Pancreas (tissue), 10 donors: ENCODE results near the gene TNS2. TPM values are rescaled to one million over a fixed set of nuclear protein-coding genes. Genes with fewer than 3 reads are reported as not detected.

ENCODE experiments used
- ATAC-seq, 4 donors: fragments of 200-7000 bp; cut with Tn5 transposase; one replicate each; pipeline versions ENCODE4 v1.8.0 to v1.9.1; 2020; ENCODE audit warnings: mild to moderate bottlenecking in 4 of 4, moderate library complexity in 4 of 4
- DNase-seq, 6 donors: peaks; one replicate each; pipeline ENCODE4 v3.0.0-alpha.2; 2020
- FAIRE-seq: peaks from 2 replicates; lab custom pipeline; 2012; peaks lifted over from hg19 to GRCh38; lab: Jason Lieb, UNC
- H3K27ac ChIP-seq, 4 donors: fragments of 200-600 bp; sonication (generic); 1 replicate in 3 of 4; 2 replicates in 1 of 4; pipeline versions ENCODE4 v1.5.0 to v1.8.0; 2020
- H3K27me3 ChIP-seq, 4 donors: fragments of 200-600 bp; one replicate each; pipeline ENCODE4 v1.8.0; 2021
- H3K36me3 ChIP-seq, 3 donors: fragments of 200-600 bp; sonication (generic) in 1 of 3; one replicate each; pipeline versions ENCODE4 v1.5.0 to v1.8.0; 2020 to 2021
- H3K4me1 ChIP-seq, 3 donors: fragments of 200-600 bp; one replicate each; pipeline ENCODE4 v1.8.0; 2021
- H3K4me3 ChIP-seq, 4 donors: fragments of 200-600 bp; sonication (generic) in 2 of 4; one replicate each; pipeline versions ENCODE4 v1.5.0 to v1.8.0; 2020 to 2021
- H3K9me3 ChIP-seq, 4 donors: fragments of 200-600 bp; one replicate each; pipeline ENCODE4 v1.8.0; 2021
- WGBS, 2 donors: extraction: QIAGEN DNeasy Blood & Tissue Kit; methylation state at CpG; one replicate each; pipeline ENCODE4 v1.1.7; 2013; 5-methylcytosine and 5-hydroxymethylcytosine counted together
- intact Hi-C, 3 donors: fragments of 100-400 bp; cut with DNase I; formaldehyde crosslinking; loops; one replicate each; pipeline versions ENCODE4 v1.11.1 to v1.14.2; 2022
- polyA plus RNA-seq, 2 donors: library from polyadenylated mRNA; stranded (reverse); fragments of 200-250 nt; gene quantifications; one replicate each; pipeline ENCODE4 v1.2.3, GENCODE V29; 2013
- total RNA-seq, 6 donors: library from RNA; stranded (reverse); fragmentation: NEBNext Ultra II Directional in 4 of 6; extraction: Animal tissue kit (Norgen Biotek cat#: 25700) in 4 of 6; gene quantifications; one replicate each; pipeline versions ENCODE4 v1.2.1 to v1.2.4, GENCODE V29; 2021 to 2023
- TF ChIP-seq, protein P1 (sequence below), 4 donors: fragments of 200-600 bp; sonication (generic) in 3 of 4; IDR thresholded peaks; one replicate each; pipeline versions ENCODE4 v1.5.0 to v1.8.0; 2021; ENCODE audit warnings: antibody characterized with exemption in 4 of 4
- donor health status: healthy with polysubstance abuse.
- donor health status: DM: no; HTN: no; CAD: no; lungs with moderate emphysema.
- donor health status: DM: no; HTN: no; CAD: no.
- donor health status: control.
- donor health status: control.
- donor health status: Bipolar disorder and iron deficiency.
- donor health status: DM: yes; HTN: yes; CAD: no.
- donor health status: DM: no; HTN: no; CAD: no.
- donor health status: DM: no; HTN: no; CAD: no.
- donor health status: DM: yes; HTN: yes; CAD: no.

TNS2 gene
- total and polyA plus RNA-seq, 8 donors, result 22.7 to 183 (median 37.2) TPM

- peak overlapping the region in 3 of 4 donors; percentile 29 to 66 (median 52) for H3K27ac ChIP-seq
- H3K4me3 ChIP-seq, result peak overlapping the region in 2 of 4 donors; percentile 54 to 55
- H3K9me3 ChIP-seq, result no peaks in the 10 kb centered on the region
- TF ChIP-seq, protein P1, sequence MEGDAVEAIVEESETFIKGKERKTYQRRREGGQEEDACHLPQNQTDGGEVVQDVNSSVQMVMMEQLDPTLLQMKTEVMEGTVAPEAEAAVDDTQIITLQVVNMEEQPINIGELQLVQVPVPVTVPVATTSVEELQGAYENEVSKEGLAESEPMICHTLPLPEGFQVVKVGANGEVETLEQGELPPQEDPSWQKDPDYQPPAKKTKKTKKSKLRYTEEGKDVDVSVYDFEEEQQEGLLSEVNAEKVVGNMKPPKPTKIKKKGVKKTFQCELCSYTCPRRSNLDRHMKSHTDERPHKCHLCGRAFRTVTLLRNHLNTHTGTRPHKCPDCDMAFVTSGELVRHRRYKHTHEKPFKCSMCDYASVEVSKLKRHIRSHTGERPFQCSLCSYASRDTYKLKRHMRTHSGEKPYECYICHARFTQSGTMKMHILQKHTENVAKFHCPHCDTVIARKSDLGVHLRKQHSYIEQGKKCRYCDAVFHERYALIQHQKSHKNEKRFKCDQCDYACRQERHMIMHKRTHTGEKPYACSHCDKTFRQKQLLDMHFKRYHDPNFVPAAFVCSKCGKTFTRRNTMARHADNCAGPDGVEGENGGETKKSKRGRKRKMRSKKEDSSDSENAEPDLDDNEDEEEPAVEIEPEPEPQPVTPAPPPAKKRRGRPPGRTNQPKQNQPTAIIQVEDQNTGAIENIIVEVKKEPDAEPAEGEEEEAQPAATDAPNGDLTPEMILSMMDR (IDR thresholded peaks at IDR 0.05), result no peak
- intact Hi-C loops, result loop anchor here in 2 of 3 donors (2.0 to 5.0 kb wide), 2 partner anchors 32 to 36 kb away; no protein-coding TSS in a partner anchor
- FAIRE-seq, result no peak
- H3K27me3 ChIP-seq, result no peaks in the 10 kb centered on the region
- no peak for ATAC-seq
- WGBS, 2 donors, result 70 to 77% methylated on average over 13 of the region's 13 CpGs
- H3K36me3 ChIP-seq, result no peaks in the 10 kb centered on the region
- DNase-seq, result no peak
- peaks cover 6 to 21% (median 11%) of the 10 kb centered on the region in 3 donors for H3K4me1 ChIP-seq
Measured at GRCh38 chr12:53098354-53098981, 48.6 kb downstream of the TNS2 start.

DNA sequence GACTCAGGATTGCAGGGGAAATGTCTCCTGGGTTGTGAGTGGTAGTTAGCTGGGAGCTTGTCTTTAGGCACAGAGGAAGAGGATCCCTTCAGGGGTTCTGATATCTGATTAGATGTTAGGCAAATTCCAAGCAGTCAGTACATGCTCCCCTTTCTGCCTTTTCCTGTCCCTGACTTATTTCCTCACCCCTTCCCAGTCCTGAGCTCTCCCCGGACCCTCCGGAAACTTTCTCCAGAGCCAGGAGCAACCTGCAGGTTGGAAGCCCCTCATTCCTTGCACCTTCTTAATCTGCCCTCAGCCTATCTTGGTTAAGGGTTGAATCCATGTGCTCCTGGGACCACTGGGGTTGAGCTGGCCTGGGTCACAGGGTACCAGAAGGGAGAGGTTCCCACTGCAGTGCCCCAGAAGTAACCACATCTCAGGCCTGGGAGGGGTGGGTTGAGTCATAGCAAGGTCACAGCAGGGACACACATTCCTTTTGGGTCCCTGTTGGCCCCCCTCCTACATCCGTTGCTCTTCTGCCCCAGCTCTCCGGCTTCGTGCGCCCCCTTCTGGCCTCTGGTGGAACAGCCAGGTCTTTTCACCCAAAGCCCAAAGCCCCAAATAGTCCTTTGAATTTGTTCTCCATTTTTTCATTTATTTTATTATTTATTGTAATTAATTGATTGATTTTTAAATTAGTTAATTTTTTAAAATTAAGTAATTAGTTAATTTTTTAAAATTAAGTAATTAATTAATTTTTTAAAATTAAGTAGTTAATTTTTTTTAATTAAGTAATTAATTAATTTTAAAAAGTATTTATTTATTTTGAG is 49.4 kb downstream of the TNS2 start:
- Histone ChIP-seq H3K27me3 (no peaks in the 10 kb centered on the region), H3K27ac (peak overlapping the region in 3 of 4 donors; percentile 19 to 66 (median 29)), H3K36me3 (no peaks in the 10 kb centered on the region), H3K4me3 (no peak overlapping the region), H3K4me1 (peaks cover 6 to 24% (median 14%) of the 10 kb centered on the region in 3 donors), H3K9me3 (no peaks in the 10 kb centered on the region)
- 20 to 29% methylated on average over 6 of the region's 6 CpGs for WGBS, 2 donors
- peak; percentile 55 to 70 (median 63) for ATAC-seq
- peak; percentile 78 to 97 (median 88) for DNase-seq
- intact Hi-C loops, result loop anchor here in 2 of 3 donors (2.0 to 5.0 kb wide), 2 partner anchors 32 to 37 kb away; no protein-coding TSS in a partner anchor
- TF ChIP-seq, protein P1 (IDR thresholded peaks at IDR 0.05), result peak; percentile 82 to 97 (median 88)
- peak; percentile 98 for FAIRE-seq

- intact Hi-C loops, result no loop called here
- WGBS, 2 donors, result 86 to 91% methylated on average over 13 of the region's 13 CpGs
- Histone ChIP-seq H3K9me3 (no peaks in the 10 kb centered on the region), H3K27me3 (no peaks in the 10 kb centered on the region), H3K27ac (no peak overlapping the region), H3K4me3 (no peak overlapping the region), H3K36me3 (no peaks in the 10 kb centered on the region), H3K4me1 (peaks cover 6 to 24% (median 14%) of the 10 kb centered on the region in 3 donors)
- no peak for FAIRE-seq
- ATAC-seq, result no peak
- TF ChIP-seq, protein P1 (IDR thresholded peaks at IDR 0.05), result no peak
- DNase-seq, result no peak
Measured at GRCh38 chr12:53100466-53101151, 50.7 kb downstream of the TNS2 start.

- FAIRE-seq (no peak), DNase-seq (no peak), ATAC-seq (no peak)
- 86 to 91% methylated on average over 7 of the region's 7 CpGs for WGBS, 2 donors
- Histone ChIP-seq H3K27me3 (no peaks in the 10 kb centered on the region), H3K9me3 (no peaks in the 10 kb centered on the region), H3K4me1 (peaks cover 6 to 24% (median 14%) of the 10 kb centered on the region in 3 donors), H3K4me3 (no peak overlapping the region), H3K27ac (no peak overlapping the region), H3K36me3 (no peaks in the 10 kb centered on the region)
- intact Hi-C loops, result no loop called here
- TF ChIP-seq, protein P1 (IDR thresholded peaks at IDR 0.05), result no peak
Measured at GRCh38 chr12:53101266-53101665, 51.4 kb downstream of the TNS2 start.
